ENCODE data around the gene DIRAS2. TPM values are rescaled to one million over a fixed set of nuclear protein-coding genes. Genes with fewer than 3 reads are reported as not detected.

DIRAS2 gene
- total RNA-seq, 4 donors from 2014 or later, result 1.8 to 3.6 (median 2.8) TPM

Other genes with a start within 250 kb of the DIRAS2 start
- 10 to 100 TPM in 3 of 4 donors, 1 to 10 TPM in 1; 8.0 to 20.7 (median 13.2) TPM for gene SYK, start 159.0 kb upstream of the DIRAS2 start, total RNA-seq

Measured in tibial nerve (tissue), 4 donors.